Measurements from ENCODE around the gene MAGI2. TPM values are rescaled to one million over a fixed set of nuclear protein-coding genes. Genes with fewer than 3 reads are reported as not detected.

The MAGI2 gene
- total RNA-seq, 6 experiments from 2014 or later = 1.2 to 4.0 (median 2.4) TPM

- H3K27ac ChIP-seq = no peak overlapping the region
- DNase-seq (no peak), ATAC-seq (no peak)
- 86% methylated on average over 3 of the region's 4 CpGs for WGBS (ENCODE audit: insufficient coverage, low coverage, low lambda C conversion rate, missing lambda C conversion rate)
- H3K4me3 ChIP-seq = no peak overlapping the region
- intact Hi-C loops (cut with DNase I) = no loop called here
- H3K9me3 ChIP-seq = no peaks in the 10 kb centered on the region
- H3K36me3 ChIP-seq = no peaks in the 10 kb centered on the region
- no peaks in the 10 kb centered on the region for H3K27me3 ChIP-seq
- H3K4me1 ChIP-seq = no peaks in the 10 kb centered on the region
- TF ChIP-seq CTCF (IDR thresholded peaks at IDR 0.05) (no peak), POLR2A (IDR thresholded peaks at IDR 0.05) (no peak)
Observed at GRCh38 chr7:78346827-78347226, 1106.6 kb downstream of the MAGI2 start.

- Histone ChIP-seq H3K27me3 (no peaks in the 10 kb centered on the region), H3K9me3 (no peaks in the 10 kb centered on the region), H3K36me3 (no peaks in the 10 kb centered on the region), H3K4me1 (no peaks in the 10 kb centered on the region), H3K4me3 (no peak overlapping the region), H3K27ac (no peak overlapping the region)
- intact Hi-C loops (cut with DNase I) = no loop called here
- TF ChIP-seq POLR2A (IDR thresholded peaks at IDR 0.05) = no peak
- no peak for TF ChIP-seq CTCF (IDR thresholded peaks at IDR 0.05)
- DNase-seq = no peak
- ATAC-seq = no peak
- WGBS (ENCODE audit: insufficient coverage, low coverage, low lambda C conversion rate, missing lambda C conversion rate) = 83% methylated on average over 3 of the region's 3 CpGs
Observed at GRCh38 chr7:78345979-78346378, 1107.5 kb downstream of the MAGI2 start.

GRCh38 chr7:78345293-78345911 lies 1108.1 kb downstream of the MAGI2 start:
- ATAC-seq (no peak), DNase-seq (no peak)
- TF ChIP-seq POLR2A (IDR thresholded peaks at IDR 0.05) (no peak), CTCF (IDR thresholded peaks at IDR 0.05) (no peak)
- intact Hi-C loops (cut with DNase I) = no loop called here
- Histone ChIP-seq H3K27me3 (no peaks in the 10 kb centered on the region), H3K36me3 (no peaks in the 10 kb centered on the region), H3K27ac (no peak overlapping the region), H3K4me1 (no peaks in the 10 kb centered on the region), H3K4me3 (no peak overlapping the region), H3K9me3 (no peaks in the 10 kb centered on the region)
- 69% methylated on average over 6 of the region's 14 CpGs for WGBS (ENCODE audit: insufficient coverage, low coverage, low lambda C conversion rate, missing lambda C conversion rate)

GRCh38 chr7:78334426-78334825 lies 1119.0 kb downstream of the MAGI2 start:
- Histone ChIP-seq H3K36me3 (no peaks in the 10 kb centered on the region), H3K27me3 (no peaks in the 10 kb centered on the region), H3K9me3 (no peaks in the 10 kb centered on the region), H3K4me1 (peaks cover 0 to 3% (median 0%) of the 10 kb centered on the region in 4 donors), H3K27ac (no peak overlapping the region), H3K4me3 (no peak overlapping the region)
- intact Hi-C loops (cut with DNase I) = no loop called here
- 96% methylated on average over 3 of the region's 3 CpGs for WGBS (ENCODE audit: insufficient coverage, low coverage, low lambda C conversion rate, missing lambda C conversion rate)
- ATAC-seq (no peak), DNase-seq (no peak)
- TF ChIP-seq CTCF (IDR thresholded peaks at IDR 0.05) (no peak), POLR2A (IDR thresholded peaks at IDR 0.05) (no peak)
